GM12801 (cell line): Measurements from ENCODE around the gene DPP4.

ENCODE experiments used
- TF ChIP-seq, protein P1 (sequence below): IDR thresholded peaks from one replicate; pipeline ENCODE4 v1.5.1; 2011; ENCODE audit warnings: control low read depth; ENCODE audit not compliant: insufficient read length; ENCODE audit errors: extremely low read depth

DPP4 gene

DNA sequence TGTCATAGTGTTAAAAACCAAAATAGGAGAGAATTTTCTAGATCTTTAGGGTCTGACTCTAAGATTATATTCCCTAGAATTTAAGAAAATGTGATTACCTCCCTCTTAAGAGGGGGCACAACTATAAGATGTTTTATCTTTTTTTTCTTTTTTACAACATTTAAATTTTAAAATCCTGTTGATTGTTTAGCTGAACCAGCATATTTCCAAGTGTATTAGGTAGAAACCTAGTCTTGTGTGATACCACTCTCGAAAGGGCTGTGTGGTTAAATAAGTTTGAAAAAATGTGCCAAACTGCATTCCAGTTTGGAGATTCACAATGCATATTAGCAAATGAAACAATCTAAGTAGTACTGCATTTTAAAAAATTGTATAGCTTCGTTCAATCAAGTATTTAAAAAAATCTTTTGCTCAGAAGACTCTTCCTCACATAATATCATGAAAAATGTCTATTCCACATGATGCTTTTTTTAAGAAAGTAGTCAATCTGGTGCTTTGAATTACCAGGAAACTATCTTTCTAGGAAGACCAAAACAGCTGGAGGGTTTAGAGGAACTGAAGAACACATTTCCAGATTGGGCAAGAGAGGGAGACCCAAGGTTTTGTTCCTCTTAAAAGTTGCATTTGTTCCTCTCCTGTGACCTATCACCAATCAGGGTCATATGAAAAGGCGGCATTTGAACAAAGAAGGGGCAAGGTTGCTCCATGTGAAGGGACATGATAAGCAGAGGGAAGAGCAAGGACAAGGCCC lies 98.8 kb downstream of the DPP4 start:
- TF ChIP-seq, protein P1, sequence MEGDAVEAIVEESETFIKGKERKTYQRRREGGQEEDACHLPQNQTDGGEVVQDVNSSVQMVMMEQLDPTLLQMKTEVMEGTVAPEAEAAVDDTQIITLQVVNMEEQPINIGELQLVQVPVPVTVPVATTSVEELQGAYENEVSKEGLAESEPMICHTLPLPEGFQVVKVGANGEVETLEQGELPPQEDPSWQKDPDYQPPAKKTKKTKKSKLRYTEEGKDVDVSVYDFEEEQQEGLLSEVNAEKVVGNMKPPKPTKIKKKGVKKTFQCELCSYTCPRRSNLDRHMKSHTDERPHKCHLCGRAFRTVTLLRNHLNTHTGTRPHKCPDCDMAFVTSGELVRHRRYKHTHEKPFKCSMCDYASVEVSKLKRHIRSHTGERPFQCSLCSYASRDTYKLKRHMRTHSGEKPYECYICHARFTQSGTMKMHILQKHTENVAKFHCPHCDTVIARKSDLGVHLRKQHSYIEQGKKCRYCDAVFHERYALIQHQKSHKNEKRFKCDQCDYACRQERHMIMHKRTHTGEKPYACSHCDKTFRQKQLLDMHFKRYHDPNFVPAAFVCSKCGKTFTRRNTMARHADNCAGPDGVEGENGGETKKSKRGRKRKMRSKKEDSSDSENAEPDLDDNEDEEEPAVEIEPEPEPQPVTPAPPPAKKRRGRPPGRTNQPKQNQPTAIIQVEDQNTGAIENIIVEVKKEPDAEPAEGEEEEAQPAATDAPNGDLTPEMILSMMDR, result no peak

DNA sequence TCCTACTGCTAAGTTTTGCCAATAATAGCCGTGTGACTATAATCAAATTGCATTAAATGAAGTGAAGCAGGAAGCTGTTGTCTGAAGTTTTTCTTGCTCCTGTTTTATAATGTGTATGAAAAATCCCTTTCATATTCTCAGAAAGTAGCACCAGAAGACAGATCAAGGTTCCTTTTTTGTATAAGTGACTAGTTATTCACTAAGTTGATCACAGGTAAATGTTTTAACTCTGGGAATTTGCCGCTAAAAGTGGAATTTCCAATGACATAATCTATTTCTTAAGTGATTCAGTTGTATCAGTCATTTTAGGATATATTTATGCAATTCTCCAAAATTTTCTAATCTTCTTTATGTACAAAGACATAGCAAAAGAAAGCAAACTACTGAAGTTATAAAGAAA lies 99.6 kb downstream of the DPP4 start:
- TF ChIP-seq, protein P1, result no peak

DNA sequence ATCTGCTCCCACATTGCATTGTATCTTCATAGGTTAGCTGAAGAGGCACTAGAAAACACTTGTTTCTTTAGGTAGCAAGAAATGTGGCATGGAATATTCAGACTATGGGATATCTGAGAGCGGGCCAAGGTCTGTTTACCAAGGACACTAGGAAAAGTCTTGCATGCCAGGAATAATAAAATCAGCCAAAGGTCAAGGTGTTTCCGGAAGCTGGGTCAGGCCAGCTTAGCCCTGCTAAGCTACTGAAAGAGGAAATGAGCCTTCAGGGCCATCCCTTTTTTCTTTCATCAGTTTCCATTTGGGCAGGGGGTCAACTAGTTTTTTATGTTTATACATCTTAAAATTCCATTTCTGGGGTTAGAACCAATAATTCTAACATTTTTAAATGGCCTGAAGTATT lies 101.1 kb downstream of the DPP4 start:
- TF ChIP-seq, protein P1, result no peak

DNA sequence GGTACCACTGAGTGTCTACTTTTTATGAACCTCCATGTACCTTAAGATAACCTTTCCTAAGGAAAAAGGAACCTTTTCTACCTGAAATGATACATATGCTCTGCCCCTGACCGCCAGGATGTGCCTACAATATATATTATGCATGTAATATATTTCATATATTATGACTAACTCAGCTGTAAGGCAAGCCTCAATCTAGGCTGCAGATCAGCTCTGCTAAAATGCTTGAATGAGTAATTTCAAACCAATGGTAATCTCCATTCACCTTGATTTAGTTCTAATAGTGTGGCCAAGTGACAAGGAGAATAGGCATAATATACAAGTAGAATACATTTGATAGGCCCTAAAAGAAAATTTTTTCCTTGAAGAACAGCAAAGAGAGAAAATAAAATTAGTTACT lies 101.8 kb downstream of the DPP4 start:
- TF ChIP-seq, protein P1, result no peak

DNA sequence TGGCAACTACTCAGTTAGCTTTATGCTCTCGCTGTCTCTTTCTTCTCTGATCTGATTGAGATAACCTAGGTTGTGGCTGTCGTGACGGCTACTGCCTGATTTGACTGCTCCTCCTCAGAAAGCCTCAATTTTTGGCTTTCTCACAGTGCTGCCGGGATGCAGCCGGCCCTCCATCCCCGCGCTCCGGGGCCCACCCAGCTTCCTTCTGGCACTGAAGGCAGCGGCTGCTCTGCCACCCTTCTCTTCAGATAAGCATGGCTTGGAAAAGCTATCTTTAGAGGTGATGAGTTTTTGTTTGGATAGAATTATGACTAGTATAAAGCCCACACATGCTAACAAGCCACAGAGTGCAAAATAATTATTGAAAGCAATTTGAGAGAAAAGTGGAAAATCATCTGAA lies 102.5 kb downstream of the DPP4 start:
- TF ChIP-seq, protein P1, result no peak

DNA sequence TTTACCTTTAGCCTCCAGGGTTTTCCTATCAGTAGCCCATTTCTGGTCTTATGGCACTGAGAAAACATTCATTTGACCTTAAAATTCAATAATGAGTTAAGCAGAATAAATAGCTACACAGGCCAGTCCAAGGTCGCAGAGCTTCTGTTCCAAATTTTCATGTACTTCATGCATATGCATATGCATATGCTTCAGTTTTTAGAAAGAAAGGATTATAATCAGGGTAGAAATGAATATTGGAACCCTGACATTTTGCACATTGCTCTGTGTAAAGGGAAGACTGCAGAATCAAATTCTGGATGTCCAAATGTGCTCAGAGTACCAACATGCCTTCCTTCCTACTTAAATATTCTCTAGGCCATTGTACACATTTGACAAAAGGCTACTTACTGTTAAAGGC lies 104.9 kb downstream of the DPP4 start:
- TF ChIP-seq, protein P1, result no peak

DNA sequence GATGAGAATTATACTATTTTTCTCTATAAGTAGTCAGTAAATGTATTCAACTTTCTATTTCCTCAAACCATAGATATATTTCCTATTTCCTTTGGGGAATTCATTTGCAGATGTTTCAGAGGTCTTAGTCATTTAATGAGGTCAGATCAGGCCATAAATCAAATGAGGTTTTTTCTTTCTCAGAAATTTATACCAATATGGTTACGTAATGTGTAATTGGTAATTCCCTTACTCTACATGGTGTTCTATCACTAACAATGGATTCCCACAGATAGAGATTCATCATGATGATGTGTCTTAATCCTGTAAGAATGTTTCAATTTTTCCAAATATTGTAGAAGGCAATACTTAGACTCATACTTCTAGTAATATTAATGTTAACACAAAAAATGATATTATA lies 108.0 kb downstream of the DPP4 start:
- TF ChIP-seq, protein P1, result no peak
